ENCODE data around the gene TET3.

Gene TET3

DNA sequence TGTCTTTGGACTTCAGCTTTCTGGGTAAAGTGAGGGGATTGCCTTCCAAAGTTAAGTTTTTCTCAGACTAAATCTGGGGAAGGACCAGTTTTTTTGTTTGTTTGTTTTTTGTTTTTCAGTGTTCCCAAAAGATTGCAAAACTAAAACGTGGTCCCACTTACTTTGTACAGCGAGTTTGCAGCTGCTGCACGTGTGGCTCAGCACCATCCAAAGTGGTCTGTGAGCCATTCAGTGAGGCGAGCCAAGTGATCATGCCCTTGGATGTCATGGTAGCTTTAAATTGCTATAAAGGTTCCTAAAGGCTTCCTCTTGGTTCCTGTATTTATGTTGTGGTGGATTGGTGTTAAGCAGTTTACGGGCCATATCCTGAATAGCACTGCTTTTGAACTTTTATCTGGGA, 23.0 kb downstream of the TET3 start:
- no peak for DNase-seq

DNA sequence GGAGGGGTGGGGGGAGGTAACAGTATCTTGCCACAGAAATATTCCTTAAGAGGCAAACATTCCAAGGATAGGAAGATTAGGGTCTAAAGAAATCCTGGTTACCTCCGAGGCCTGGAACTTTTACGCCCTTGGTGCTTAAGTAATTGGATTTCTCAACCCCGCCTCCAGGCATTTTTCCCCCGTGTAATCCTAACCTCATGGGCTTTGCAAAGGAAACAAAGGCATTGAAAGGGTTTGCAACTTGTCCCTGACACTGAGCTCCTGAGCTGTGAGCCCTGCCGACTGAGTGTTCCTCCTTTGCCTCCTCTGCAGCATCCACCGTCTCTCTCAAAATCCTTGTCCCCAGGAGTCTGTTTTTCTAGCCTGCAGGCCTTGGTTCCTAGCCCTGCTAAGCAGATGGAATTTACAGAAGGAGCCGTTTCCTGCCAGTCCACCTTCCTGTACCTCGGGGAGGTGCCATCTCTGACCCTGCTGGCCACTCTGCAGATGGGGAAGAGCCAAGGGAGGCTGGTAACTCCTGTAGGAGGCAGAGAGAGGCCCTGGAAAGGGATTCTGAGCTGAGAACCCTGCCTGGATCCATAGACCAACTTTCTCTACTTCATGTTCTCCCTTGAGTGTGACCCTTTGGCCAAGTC, 24.2 kb downstream of the TET3 start:
- DNase-seq, result no peak

DNA sequence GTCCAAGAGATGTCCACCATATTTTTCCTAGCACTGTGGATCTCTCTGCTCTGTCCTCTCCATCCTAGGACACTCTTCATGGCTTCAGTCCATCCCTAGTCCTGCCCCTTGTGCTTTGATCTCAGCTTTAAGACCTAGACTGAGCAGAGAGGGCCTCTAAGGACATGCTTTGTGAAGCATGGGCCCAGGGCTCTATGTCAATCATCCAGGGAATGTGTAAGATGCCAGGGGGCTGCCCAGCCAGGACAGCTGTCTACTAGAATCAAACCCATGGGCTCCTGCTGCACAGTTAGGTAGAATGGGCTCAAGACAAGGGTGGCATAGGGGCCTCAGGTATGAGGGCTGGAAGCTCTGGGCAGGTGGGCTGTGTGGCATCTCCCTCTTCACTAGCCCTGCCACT, 24.9 kb downstream of the TET3 start:
- DNase-seq, result no peak

DNA sequence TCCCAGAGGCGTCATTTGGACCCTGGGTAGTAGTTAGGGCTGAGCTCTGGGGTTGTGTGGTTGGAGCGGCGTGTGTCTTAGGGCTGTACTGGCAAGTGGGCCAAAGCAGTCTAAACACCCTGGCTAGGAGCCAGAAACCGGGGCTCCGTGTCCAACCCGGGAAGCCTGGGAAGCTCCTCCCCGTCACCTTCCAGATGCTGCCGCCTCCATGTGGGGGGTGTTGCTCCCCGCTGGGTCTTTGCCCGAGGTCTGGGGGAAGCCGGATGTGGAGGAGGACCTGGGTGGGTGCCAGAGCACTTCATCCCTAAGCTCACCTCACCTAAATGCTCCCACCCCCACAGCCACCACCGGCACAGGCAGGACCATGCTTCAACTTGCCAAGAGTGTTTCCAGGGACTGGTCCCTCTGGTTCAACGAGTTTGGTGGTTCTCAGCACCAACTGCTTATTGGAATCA, 25.4 kb downstream of the TET3 start:
- DNase-seq, result no peak

DNA sequence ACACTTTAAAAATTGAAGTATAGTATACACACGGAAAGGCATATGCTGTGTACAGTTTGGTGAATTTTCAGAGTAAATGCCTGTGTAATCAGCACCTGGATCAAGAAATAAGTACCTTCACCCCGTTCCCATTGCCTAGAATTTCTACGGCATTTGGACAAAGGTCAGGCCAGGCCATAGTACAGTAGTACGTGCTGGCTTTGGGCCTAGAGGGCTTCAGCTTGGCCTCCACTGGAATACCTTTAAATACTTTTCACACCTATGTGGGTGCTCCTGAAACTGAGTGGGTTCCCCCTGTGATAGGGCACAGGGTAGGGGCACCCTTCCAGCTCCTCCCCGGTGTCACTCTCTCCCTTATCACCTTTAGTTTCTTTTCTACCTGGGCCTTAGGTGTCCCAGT, 26.5 kb downstream of the TET3 start:
- DNase-seq, result no peak

DNA sequence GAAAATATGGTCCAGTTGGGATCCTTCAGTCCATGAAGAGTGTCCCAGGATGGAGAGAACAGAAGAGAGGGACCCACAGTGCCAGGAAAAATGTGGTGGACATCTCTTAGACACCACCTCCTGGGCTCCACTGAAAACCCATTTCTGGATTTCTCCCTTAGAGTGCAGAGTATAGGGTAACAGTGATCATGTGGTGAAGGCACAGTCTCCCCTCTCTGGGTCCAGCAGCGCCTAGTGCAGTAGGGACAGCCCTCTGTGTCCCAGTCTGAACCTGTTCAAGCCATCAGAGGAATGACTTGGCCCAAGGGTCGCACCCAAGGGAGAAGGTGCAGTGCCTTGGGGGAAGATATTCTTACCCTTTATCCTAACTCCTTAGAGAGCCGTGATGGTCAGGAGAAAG, 30.1 kb downstream of the TET3 start:
- no peak for DNase-seq

DNA sequence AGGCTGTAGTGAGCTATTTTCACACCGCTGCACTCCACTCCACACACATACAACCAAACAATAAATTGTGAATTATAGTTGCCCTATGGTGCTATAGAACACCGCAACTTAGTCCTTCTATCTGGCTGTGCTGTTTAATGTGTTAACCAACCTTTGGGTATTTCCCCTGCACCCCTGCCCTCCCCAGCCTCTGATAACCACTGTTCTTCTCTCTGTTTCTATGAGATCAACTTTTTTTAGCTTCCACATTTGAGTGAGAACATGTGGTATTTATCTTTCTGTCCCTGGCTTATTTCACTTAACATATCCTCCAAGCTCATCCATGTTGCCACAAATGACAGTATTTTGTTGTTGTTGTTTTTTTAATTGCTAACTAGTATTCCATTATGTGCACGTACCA, 32.5 kb downstream of the TET3 start:
- DNase-seq, result no peak

DNA sequence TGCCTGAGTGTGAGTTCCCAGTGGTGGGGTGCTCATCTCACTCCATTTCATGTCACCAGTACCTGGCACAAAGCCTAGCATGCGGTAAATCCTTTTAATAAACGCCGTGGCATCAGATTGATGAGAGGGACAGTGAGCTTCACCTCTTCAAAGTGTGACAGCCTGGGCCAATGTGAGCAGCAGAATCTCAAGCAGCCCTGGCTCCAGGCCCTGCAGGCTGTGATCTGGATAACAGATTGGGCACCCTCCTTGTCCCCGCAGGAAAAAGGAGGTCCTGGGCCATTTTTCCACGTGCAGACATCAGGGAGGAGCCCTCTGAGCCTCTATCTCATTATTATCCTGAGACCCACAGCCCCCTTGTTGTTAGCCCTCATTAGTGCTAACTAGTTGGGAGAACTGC, 34.8 kb downstream of the TET3 start:
- no peak for DNase-seq

DNA sequence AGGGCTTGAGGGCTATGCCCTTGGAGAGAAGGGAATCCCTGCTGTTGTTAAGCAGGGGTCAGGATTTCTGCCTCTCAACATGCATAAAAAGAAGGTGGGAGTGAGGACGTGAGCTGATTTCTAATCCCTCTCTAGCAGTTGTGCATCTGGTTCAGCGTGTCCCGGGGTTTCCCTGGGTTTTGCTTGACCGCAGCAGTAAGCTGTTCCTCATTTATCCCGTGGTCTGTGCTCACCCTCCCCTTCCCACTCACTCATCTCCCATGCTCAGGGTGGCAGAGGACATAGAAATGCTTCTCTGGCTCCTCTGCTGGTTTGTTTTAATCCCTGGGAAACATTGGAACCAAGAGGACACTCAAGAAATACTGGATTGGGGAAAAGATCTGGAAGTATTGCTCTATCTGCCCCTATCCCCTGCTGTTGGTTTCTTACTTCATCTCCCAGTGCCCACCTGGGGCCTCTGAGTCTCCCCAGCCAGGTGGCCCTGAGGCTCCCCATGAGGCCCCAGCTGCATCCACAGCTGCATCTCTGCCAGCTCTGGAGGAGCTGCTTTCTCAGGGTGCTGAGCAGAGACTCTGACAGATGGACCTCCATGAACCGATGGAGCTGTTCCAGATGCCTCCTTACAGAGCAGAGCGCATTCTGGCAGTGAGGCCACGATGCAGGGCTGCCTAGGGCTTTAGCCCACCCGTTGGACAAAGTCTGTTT, 36.1 kb downstream of the TET3 start:
- no peak for DNase-seq

DNA sequence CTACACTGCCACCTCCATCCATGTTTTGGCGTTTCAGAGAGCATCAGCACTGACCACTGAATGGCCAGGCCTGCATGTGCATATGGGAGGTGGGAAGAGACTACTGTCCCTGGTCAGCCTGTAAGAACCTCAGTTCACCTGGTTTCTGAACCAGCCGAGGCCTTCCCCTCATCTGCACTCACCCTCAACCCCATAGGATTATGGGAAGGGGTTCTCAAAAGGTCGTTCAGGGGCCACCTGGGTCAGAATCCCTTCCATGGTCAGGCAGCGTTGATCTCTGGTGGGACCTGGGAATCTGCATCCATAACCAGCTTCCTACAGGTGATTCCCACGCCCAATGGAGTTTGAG, 36.7 kb downstream of the TET3 start:
- no peak for DNase-seq

DNA sequence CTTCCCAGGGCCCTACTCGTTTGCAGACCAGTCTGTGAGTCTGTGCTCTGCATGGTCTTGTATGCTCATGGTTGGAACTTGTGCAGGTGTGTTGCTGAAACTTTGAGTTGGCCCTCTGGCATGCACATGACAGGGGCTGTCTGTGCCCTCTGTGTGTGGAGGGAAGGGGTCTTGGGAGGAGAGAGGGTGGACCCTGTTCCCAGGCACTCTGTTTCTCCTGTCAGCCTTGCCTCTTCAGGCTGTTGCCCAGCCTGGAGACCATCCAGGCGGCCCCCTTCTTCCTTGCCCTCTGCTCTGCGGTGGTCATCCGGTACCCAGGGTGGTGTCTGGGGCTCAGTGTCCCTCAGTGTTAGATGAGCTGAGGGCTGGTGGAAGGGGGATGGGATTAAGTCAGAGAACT, 39.5 kb downstream of the TET3 start:
- no peak for DNase-seq

DNA sequence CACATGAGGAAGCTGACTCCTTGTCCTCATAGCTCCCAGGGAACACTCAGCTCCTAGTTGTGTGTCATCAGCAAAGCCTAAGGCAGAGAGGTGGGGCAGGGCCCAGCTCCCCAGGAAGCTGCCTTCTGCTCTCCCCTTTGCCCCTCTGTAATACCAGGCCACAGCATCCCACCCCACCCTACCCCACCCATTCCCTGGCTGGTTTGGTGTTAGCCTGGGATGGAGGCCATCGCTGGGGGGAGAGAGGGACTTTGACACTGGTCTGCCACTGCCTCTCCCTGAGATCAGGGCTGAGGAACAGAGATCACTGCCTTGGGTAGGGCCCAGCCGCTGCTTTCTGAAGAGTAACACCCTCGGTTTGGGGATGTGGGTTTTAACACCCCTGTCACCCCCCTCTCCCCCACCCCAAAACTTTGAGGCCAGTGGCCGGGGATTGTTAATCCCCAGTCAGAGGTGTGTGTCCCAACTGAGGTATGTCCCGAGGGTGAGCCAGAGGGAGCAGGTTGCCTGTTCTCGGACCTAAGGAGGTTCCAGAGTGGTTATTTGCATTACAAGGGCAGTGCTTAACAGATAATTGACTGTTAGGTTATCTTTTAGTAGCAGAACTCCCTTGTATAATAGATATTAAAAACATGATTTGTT, 41.4 kb downstream of the TET3 start:
- DNase-seq, result no peak

DNA sequence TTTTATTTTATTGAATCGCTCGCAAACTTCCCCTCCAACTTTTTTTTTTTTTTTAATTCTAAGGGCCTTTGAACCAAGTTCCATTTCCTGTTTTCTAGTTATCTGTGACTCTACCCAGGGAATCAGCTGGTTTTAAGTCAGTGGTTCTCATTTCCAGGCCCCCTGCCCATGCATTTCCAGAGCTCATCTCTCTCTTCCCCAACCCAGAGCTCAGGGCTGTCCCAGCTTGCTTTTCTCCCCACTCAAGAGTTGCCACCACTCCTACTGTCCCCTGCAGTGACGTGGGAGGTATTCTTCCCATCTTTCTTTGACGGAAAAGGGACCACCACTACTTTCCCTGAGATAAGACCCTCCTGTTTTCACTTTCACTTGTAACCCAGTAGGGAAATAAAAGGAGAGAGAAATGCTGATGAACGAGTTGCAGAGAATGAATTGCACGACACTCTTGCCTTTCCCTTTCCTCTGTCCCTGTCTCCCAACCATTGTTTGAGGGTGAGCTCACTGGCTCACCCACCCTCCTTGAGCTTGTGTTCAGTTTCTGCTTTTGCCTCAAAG, 42.1 kb downstream of the TET3 start:
- DNase-seq, result no peak

DNA sequence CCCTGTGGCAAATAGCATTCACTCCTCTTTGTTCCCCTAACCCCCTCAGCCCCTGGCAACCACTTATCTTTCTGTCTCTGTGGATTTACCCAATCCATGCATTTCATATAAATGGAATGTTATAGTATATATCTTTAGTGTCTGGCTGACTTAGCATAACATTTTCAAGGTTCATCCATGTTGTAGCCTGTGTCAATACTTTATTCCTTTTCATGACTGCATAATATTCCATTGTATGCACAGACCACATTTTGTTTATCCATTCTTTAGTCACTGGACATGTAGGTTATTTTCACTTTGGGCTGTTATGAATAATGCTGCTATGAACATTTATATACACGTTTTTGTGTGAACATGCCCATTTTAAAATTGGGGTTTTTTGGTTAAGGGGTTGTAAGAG, 42.8 kb downstream of the TET3 start:
- DNase-seq, result no peak

DNA sequence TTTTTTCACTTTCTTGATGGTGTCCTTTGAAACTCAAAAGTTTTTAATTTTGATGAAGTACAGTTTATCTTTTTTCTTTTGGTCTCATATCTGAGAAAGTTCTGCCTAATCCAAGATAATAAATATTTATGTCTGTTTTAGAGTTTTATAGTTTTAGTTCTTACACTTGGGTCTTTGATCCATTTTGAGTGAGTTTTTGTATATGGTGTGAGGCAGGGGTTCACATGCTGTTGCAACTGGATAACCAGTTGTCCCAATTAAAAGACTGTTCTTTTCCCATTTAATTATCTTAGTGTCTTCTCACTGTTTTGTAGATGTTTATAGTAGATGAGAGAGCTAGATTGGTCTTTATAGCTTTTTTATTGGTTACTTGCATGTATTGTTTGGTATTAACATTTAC, 43.6 kb downstream of the TET3 start:
- DNase-seq, result no peak

DNA sequence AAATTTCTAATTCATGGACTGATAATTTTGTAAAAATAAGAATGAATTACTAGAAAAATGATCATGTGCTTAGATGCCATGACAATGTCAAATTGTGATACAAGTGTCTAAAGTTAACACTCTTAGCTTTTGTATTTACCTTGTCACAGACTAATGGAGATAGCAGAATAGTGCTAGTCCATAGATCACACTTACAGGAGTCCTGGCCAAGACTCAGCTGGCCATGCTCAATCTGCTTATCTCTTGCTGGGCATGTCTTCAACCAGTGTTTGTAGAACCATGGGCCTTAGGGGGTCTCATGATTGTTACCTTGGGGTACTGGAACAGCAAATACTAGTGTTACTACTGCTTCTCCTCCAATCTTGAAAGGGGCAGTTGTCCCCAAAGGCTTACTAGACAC, 44.0 kb downstream of the TET3 start:
- DNase-seq, result no peak

DNA sequence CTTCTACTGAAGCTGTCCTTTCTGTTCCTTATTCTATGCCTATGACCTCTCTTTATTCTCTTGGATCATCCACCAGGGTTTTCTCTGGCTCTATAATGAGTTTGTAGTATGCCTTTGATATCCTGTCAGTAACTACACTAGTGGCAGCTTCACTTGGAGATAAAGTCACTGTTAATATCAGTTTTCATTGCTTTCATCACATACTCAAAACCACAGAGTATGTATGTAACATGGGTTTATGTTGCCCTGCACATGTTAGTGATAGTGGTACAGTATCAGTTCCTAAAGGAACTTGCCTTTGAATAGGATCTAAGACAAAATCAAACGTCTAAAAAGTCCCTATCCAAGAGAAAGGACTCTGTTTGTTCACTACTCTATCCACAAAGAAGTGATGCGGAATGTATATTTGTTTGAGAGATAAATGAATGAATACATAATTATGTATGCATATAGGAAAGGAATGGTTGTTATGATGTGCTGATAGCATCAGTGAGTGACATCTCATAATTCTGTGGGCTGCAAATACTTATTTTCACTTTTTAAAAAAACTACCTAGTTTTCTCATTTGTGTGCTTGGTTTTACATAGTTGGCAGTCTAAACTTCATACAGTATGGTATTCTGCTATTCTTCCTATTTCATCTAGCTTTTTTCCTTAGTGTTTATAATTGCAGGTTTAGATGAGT, 45.1 kb downstream of the TET3 start:
- DNase-seq, result no peak

DNA sequence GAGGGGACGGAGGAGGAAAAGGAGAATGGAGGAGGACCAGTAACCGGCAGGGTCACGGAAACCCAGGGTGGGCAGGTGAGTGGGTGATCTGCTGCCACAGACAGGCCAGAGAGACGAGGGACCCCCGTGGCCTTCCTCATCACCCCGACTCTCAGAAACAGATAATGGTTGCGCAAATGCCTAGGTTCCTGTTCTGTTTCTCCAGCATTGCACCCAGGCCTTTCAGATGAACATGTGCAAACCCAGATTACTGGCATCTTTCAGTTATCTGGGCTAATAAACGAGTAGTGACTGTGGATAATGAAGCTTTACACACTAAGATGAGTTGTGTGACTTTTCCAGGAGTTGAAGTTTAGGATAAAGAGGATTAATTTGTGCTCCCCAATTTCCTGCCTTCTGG, 46.5 kb downstream of the TET3 start:
- no peak for DNase-seq

DNA sequence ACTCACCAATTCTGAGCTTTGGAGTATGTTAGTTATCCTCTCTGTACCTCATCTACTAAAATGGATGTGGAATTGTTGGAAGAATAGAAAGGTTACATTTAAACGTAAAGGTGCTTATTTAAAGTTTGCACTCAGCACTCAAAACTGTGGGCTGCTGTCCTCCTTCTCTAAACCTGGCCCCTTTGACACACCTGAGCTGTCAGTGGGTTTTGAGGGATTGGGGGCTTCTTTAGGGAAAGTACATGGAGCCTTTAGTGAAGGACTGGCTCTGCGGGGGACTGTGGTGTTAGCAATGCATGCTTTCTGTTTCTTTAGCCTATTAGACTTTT, 47.2 kb downstream of the TET3 start:
- no peak for DNase-seq

DNA sequence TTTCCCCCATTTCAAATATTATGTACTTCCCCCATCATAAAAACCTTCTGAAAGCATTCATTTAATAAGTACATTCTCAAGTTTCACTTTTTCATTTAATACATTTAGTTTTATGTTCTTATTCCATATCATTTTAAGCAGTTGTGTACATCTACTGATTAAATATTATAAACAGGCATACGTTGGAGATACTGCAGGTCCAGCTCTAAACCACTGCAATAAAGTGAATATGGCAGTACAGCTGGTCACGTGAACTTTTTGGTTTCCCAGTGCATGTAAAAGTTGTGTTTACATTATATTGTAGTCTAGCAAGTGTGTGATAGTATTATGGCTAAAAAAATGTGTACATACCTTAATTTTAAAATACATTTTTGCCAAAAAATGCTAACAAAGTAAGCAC, 48.7 kb downstream of the TET3 start:
- DNase-seq, result no peak
